ENCODE results near the gene NDRG3. TPM values are rescaled to one million over a fixed set of nuclear protein-coding genes. Genes with fewer than 3 reads are reported as not detected.
A peak's percentile ranks its signal among the peaks of the same experiment; 100 is the strongest.

NDRG3 gene
- total and polyA plus RNA-seq, 2 of the 4 experiments (the other 2 are of a cell fraction) = 24.8 to 34.2 TPM

- H3K14ac ChIP-seq (replicated peaks; ENCODE audit: low read depth, low read length) = no peak overlapping the region
- no peak overlapping the region for H3K4me3 ChIP-seq (ENCODE audit: insufficient read depth, low read depth, low read length)
- H2BK15ac ChIP-seq (ENCODE audit: low read depth, low read length) = no peak overlapping the region
- H3K23ac ChIP-seq (ENCODE audit: low read depth, low read length) = no peak overlapping the region
- no peak overlapping the region for H2BK20ac ChIP-seq (ENCODE audit: low read depth, low read length)
- TF ChIP-seq RFX5 (IDR thresholded peaks at IDR 0.05; ENCODE audit: low read depth, low read length) (no peak), SMC3 (IDR thresholded peaks at IDR 0.05; ENCODE audit: low read depth, low read length) (no peak), FOS (IDR thresholded peaks at IDR 0.05; ENCODE audit: low read depth, low read length) (no peak), ELK1 (IDR thresholded peaks at IDR 0.05; ENCODE audit: borderline replicate concordance, low read depth, low read length) (no peak), MXI1 (IDR thresholded peaks at IDR 0.05; ENCODE audit: borderline replicate concordance, low read depth, low read length) (no peak), MAZ (IDR thresholded peaks at IDR 0.05; ENCODE audit: borderline replicate concordance, low read depth, low read length) (no peak), MAFK (IDR thresholded peaks at IDR 0.05; ENCODE audit: low read depth, low read length) (no peak), POLR2A (IDR thresholded peaks at IDR 0.05; ENCODE audit: low read depth, low read length) (no peak), NFE2L2 (IDR thresholded peaks at IDR 0.05; ENCODE audit: low read depth, low read length) (no peak), CEBPB (IDR thresholded peaks at IDR 0.05; ENCODE audit: low read depth, low read length) (no peak)
- H4K91ac ChIP-seq (ENCODE audit: insufficient read depth, low read depth, low read length) = no peak overlapping the region
- no peaks in the 10 kb centered on the region; the same call in 1 of the 2 replicates for H3K9me1 ChIP-seq (ENCODE audit: insufficient read depth, low read length)
- in situ Hi-C loops (cut with MboI; ENCODE audit: low sequenced_read_pairs) (no loop called here), intact Hi-C loops (cut with micrococcal nuclease) (no loop called here), dilution Hi-C loops (cut with HindIII; ENCODE audit: low sequenced_read_pairs, unreplicated experiment) (no loop called here)
- BruUV-seq (replicated peaks) = no TSS peak
- H3K27me3 ChIP-seq (ENCODE audit: control insufficient read depth, insufficient read depth, low read length) = no peaks in the 10 kb centered on the region
- no peak overlapping the region for H2AK5ac ChIP-seq (ENCODE audit: low read depth, low read length)
- H2AK9ac ChIP-seq (replicated peaks; ENCODE audit: low read depth, low read length, poor library complexity) = no peak overlapping the region
- CTCF ChIA-PET = interaction anchor here (0.7 kb wide), 1 partner anchor 16 kb away, joined by 5 read pairs; no protein-coding TSS in a partner anchor
- H4K5ac ChIP-seq (ENCODE audit: low read depth, low read length) = no peak overlapping the region
- H3K4ac ChIP-seq (ENCODE audit: low read depth, low read length) = no peak overlapping the region
- no peaks in the 10 kb centered on the region for H3K79me1 ChIP-seq (ENCODE audit: low read depth in 1 of 2, low read length in 2 of 2)
- H3K9ac ChIP-seq (ENCODE audit: low read depth, low read length) = no peak overlapping the region
- H4K20me1 ChIP-seq (ENCODE audit: insufficient read depth, low read length) = no peaks in the 10 kb centered on the region
- peaks cover 7% of the 10 kb centered on the region for H3K36me3 ChIP-seq (ENCODE audit: control insufficient read depth, insufficient read depth, low read length)
- no peak overlapping the region for H4K8ac ChIP-seq (ENCODE audit: low read depth in 2 of 2, low read length in 2 of 2)
- H3K18ac ChIP-seq (ENCODE audit: low read depth, low read length) = no peak overlapping the region; the same call in 1 of the 2 replicates
- no peak overlapping the region for H2BK5ac ChIP-seq (ENCODE audit: low read depth, low read length, poor library complexity, severe bottlenecking)
- peaks cover 4% of the 10 kb centered on the region; the same call in 1 of the 2 replicates for H3K4me1 ChIP-seq (ENCODE audit: control insufficient read depth, insufficient read depth, low read length)
- peak; percentile 54 for DNase-seq
- peak overlapping the region; percentile 52; the same call in 1 of the 2 replicates for H3K27ac ChIP-seq (ENCODE audit: insufficient read depth, low read length)
- H2BK120ac ChIP-seq (ENCODE audit: low read depth, low read length) = no peak overlapping the region
- H2AFZ ChIP-seq (replicated peaks; ENCODE audit: low read length, poor library complexity) = no peak overlapping the region
- WGBS, 2 experiments (ENCODE audit: extremely low coverage in 2 of 2, insufficient read length in 1 of 2) = 100% methylated on average over 1 of the region's 4 CpGs; no CpG with 5 or more reads in 1 of the 2 experiments
- no peak overlapping the region for H3K56ac ChIP-seq (ENCODE audit: extremely low read depth, insufficient read depth, low read length)
- no peaks in the 10 kb centered on the region for H3K9me3 ChIP-seq (ENCODE audit: control insufficient read depth, insufficient read depth, low read length)
- peak; percentile 92 for ATAC-seq (ENCODE audit: low read depth)
- no peak overlapping the region for H3K4me2 ChIP-seq (ENCODE audit: low read depth, low read length)
- POLR2A ChIA-PET (ENCODE audit: unreplicated experiment) = no interaction called here
Observed at GRCh38 chr20:36672991-36673390, 72.9 kb downstream of the NDRG3 start.
